Transverse colon (tissue), 3 donors: ENCODE results near the gene MAST4.

Experiments
- EP300 ChIP-seq: sonication (generic); formaldehyde crosslinking; IDR thresholded peaks from one replicate; pipeline ENCODE4 v1.6.1; 2017; ENCODE audit warnings: antibody characterized with exemption, low read depth
- POLR2A ChIP-seq: fragments of 450-650 bp; IDR thresholded peaks from one replicate; pipeline ENCODE4 v1.6.1; 2016; ENCODE audit warnings: antibody characterized with exemption, mild to moderate bottlenecking, moderate library complexity
- TF ChIP-seq, protein P1 (sequence below), 5 experiments: fragments of 200-600 bp in 3 of 5; fragments of 450-650 bp in 2 of 5; sonication (generic) in 3 of 5; IDR thresholded peaks; 1 replicate in 2 of 5; 2 replicates in 3 of 5; pipeline ENCODE4 v1.5.1; 2016 to 2017; ENCODE audit warnings: antibody characterized with exemption in 5 of 5, inconsistent platforms in 3 of 5, mild to moderate bottlenecking in 2 of 5, moderate library complexity in 1 of 5

DNA sequence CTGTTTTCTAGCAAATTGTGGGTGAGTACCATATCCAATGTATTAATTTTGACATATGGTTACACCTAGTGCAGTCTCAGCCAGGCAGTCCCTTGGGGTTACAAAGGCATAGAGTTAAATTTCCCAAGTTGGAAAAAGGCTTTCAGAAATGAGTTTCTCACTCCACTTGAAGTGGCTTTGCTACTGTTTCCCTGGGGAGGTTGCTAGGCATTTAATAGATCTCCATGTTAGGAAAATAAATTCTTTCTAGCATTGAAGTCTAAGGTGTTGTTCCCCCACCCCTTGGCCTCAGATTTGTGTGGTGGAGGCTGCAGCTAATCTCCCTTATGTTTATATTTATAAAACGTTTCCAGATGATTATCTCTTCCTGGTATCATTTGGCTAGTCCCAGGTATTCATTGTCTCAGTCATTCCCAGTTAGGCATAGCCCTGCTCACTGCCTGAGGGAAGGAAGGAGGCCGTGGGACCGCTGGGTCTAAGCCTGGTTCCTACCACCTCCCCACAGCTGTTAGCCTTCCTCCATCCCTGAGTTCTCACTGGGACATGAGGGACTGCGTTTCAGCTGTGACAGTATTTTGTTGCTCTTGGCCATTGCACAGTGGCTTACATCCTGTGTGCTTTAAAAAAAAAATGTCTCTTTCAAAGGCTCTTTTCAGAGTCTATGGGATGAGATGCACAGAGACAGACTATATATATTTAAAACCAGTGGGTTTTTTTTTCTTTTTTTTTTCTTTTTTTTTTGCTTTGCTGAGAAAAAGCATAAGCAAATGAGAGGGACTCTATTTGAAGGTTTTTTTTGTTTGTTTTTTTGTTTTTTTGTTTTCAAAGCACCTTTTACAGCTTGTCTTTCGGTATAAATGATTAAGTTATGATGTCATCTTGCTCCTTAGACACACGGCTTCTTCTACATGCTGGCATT is 121.5 kb downstream of the MAST4 start:
- TF ChIP-seq EP300 = no peak
- TF ChIP-seq POLR2A = no peak
- TF ChIP-seq, protein P1, sequence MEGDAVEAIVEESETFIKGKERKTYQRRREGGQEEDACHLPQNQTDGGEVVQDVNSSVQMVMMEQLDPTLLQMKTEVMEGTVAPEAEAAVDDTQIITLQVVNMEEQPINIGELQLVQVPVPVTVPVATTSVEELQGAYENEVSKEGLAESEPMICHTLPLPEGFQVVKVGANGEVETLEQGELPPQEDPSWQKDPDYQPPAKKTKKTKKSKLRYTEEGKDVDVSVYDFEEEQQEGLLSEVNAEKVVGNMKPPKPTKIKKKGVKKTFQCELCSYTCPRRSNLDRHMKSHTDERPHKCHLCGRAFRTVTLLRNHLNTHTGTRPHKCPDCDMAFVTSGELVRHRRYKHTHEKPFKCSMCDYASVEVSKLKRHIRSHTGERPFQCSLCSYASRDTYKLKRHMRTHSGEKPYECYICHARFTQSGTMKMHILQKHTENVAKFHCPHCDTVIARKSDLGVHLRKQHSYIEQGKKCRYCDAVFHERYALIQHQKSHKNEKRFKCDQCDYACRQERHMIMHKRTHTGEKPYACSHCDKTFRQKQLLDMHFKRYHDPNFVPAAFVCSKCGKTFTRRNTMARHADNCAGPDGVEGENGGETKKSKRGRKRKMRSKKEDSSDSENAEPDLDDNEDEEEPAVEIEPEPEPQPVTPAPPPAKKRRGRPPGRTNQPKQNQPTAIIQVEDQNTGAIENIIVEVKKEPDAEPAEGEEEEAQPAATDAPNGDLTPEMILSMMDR (IDR thresholded peaks at IDR 0.05) = no peak
